PFSK-1 (cell line): Measurements from ENCODE around the gene KLF2.

Experiments
- REST ChIP-seq, 2 experiments: IDR thresholded peaks; 2 replicates each; pipeline versions ENCODE4 v1.6.1 to v1.8.0; 2011 to 2012; ENCODE audit warnings: low read depth in 2 of 2, low read length in 2 of 2, control low read depth in 1 of 2, inconsistent platforms in 1 of 2, mild to moderate bottlenecking in 1 of 2, moderate library complexity in 1 of 2; ENCODE audit not compliant: insufficient read depth in 1 of 2
- TAF1 ChIP-seq: IDR thresholded peaks from 2 replicates; pipeline ENCODE4 v1.6.1; 2012; ENCODE audit warnings: low read length, control low read depth, borderline replicate concordance; ENCODE audit not compliant: insufficient read depth

GRCh38 chr19:16330806-16331690 is 6.4 kb downstream of the KLF2 start:
- TF ChIP-seq REST (IDR thresholded peaks at IDR 0.05; ENCODE audit: insufficient read depth in 1 of 2, low read depth in 2 of 2, low read length in 2 of 2) (no peak), TAF1 (no peak)
